ENCODE measurements around the gene MSL1. TPM values are rescaled to one million over a fixed set of nuclear protein-coding genes. Genes with fewer than 3 reads are reported as not detected.

Gene MSL1
- 43.9 and 52.4 TPM in 2 replicates for total RNA-seq
- polyA plus RNA-seq: 65.6 and 86.3 TPM in 2 replicates
- 44.7 and 60.6 TPM in 2 replicates for polyA plus RNA-seq (2012)
- polyA minus RNA-seq (ENCODE audit: low replicate concordance): 8.0 and 11.3 TPM in 2 replicates

GRCh38 chr17:40121181-40122135 is at the start of gene MSL1:
TSS of gene MSL1 (plus strand) at chr17:40121971. CDS start at chr17:40122613, 642 bp downstream.
- peak; percentile 63 to 79 for DNase-seq (ENCODE audit: low read depth in 2 of 2)
- peaks cover 2% of the 10 kb centered on the region for H4K20me1 ChIP-seq (ENCODE audit: control insufficient read depth, extremely low read depth, insufficient read depth, low read length)
- H3K9ac ChIP-seq (ENCODE audit: insufficient read depth, low read length): peak within 1 kb of the TSS; percentile 83
- H2AFZ ChIP-seq (ENCODE audit: low read length): no peak within 1 kb of the TSS
- peak within 1 kb of the TSS; percentile 85 for H3K27ac ChIP-seq (ENCODE audit: insufficient read depth, low read length)
- H3K4me2 ChIP-seq (ENCODE audit: extremely low read depth, insufficient read depth, low read length): peak within 1 kb of the TSS; percentile 96
- TF ChIP-seq CTCF (conservative IDR thresholded peaks at IDR 0.05 in 1 of 2, IDR thresholded peaks at IDR 0.05 in 1 of 2; ENCODE audit: low read depth in 1 of 2, low read length in 2 of 2) (no peak), EZH2 (IDR thresholded peaks at IDR 0.05; ENCODE audit: low read length, missing control alignments) (no peak)
- H3K27me3 ChIP-seq (ENCODE audit: control insufficient read depth, insufficient read depth, low read length): no peaks in the 10 kb centered on the region
- H3K4me1 ChIP-seq (ENCODE audit: control insufficient read depth, extremely low read depth, insufficient read depth, low read length): peaks cover 2% of the 10 kb centered on the region
- peaks cover 3% of the 10 kb centered on the region for H3K36me3 ChIP-seq (ENCODE audit: control insufficient read depth, insufficient read depth, low read length)
- H3K4me3 ChIP-seq (replicated peaks in 1 of 4; ENCODE audit: control extremely low read depth in 1 of 4, insufficient read depth in 1 of 4, low read depth in 3 of 4, low read length in 4 of 4): peak within 1 kb of the TSS; percentile 98 to 100 (median 98)
- H3K9me3 ChIP-seq (ENCODE audit: control insufficient read depth, insufficient read depth, low read depth, low read length): no peaks in the 10 kb centered on the region
- peaks cover 53% of the 10 kb centered on the region for H3K79me2 ChIP-seq (ENCODE audit: control insufficient read depth, insufficient read depth, low read length)

- H3K9me3 ChIP-seq (ENCODE audit: control insufficient read depth, insufficient read depth, low read depth, low read length): no peaks in the 10 kb centered on the region
- H3K9ac ChIP-seq (ENCODE audit: insufficient read depth, low read length): no peak overlapping the region
- no peaks in the 10 kb centered on the region for H4K20me1 ChIP-seq (ENCODE audit: control insufficient read depth, extremely low read depth, insufficient read depth, low read length)
- peak in 1 of 2 donors; percentile 62 for DNase-seq (ENCODE audit: low read depth in 2 of 2)
- peaks cover 16% of the 10 kb centered on the region for H3K79me2 ChIP-seq (ENCODE audit: control insufficient read depth, insufficient read depth, low read length)
- H2AFZ ChIP-seq (ENCODE audit: low read length): no peak overlapping the region
- TF ChIP-seq EZH2 (IDR thresholded peaks at IDR 0.05; ENCODE audit: low read length, missing control alignments) (no peak), CTCF (conservative IDR thresholded peaks at IDR 0.05 in 1 of 2, IDR thresholded peaks at IDR 0.05 in 1 of 2; ENCODE audit: low read depth in 1 of 2, low read length in 2 of 2) (no peak)
- peak overlapping the region in 1 of 4 experiments; percentile 7 for H3K4me3 ChIP-seq (replicated peaks in 1 of 4; ENCODE audit: control extremely low read depth in 1 of 4, insufficient read depth in 1 of 4, low read depth in 3 of 4, low read length in 4 of 4)
- no peaks in the 10 kb centered on the region for H3K27me3 ChIP-seq (ENCODE audit: control insufficient read depth, insufficient read depth, low read length)
- H3K27ac ChIP-seq (ENCODE audit: insufficient read depth, low read length): no peak overlapping the region
- H3K36me3 ChIP-seq (ENCODE audit: control insufficient read depth, insufficient read depth, low read length): peaks cover 8% of the 10 kb centered on the region
- peak overlapping the region; percentile 5 for H3K4me2 ChIP-seq (ENCODE audit: extremely low read depth, insufficient read depth, low read length)
- H3K4me1 ChIP-seq (ENCODE audit: control insufficient read depth, extremely low read depth, insufficient read depth, low read length): peaks cover 44% of the 10 kb centered on the region
These were observed 49.6 kb upstream of the MSL1 start for GRCh38 chr17:40072040-40072734.
